Effector memory CD4-positive, alpha-beta T cell (primary cell): ENCODE measurements around the gene TXNDC16.

Source experiments
- DNase-seq, 3 donors: peaks; one replicate each; pipeline ENCODE4 v3.0.0-alpha.2; 2020
- H3K27ac ChIP-seq: 2 replicates; pipeline ENCODE4 v1.7.0; 2013; ENCODE audit warnings: mild to moderate bottlenecking, low read length, moderate library complexity; ENCODE audit not compliant: insufficient read depth, poor library complexity, severe bottlenecking
- H3K27me3 ChIP-seq: replicated peaks from 2 replicates; pipeline ENCODE4 v1.7.0; 2013; ENCODE audit warnings: mild to moderate bottlenecking, low read length; ENCODE audit not compliant: insufficient read depth, control insufficient read depth, poor library complexity, severe bottlenecking
- H3K36me3 ChIP-seq: 2 replicates; pipeline ENCODE4 v1.7.0; 2013; ENCODE audit warnings: mild to moderate bottlenecking, low read length, moderate library complexity; ENCODE audit not compliant: control insufficient read depth, insufficient read depth
- H3K4me1 ChIP-seq: 2 replicates; pipeline ENCODE4 v1.7.0; 2013; ENCODE audit warnings: low read length, mild to moderate bottlenecking; ENCODE audit not compliant: control insufficient read depth, insufficient read depth, poor library complexity, severe bottlenecking
- H3K4me3 ChIP-seq: 2 replicates; pipeline ENCODE4 v1.7.0; 2013; ENCODE audit warnings: low read length, low read depth, mild to moderate bottlenecking; ENCODE audit not compliant: insufficient read depth, poor library complexity, severe bottlenecking
- H3K9me3 ChIP-seq: 2 replicates; pipeline ENCODE4 v1.7.0; 2013; ENCODE audit warnings: mild to moderate bottlenecking, low read length, moderate library complexity; ENCODE audit not compliant: control insufficient read depth

TXNDC16 gene

GRCh38 chr14:52399921-52400595, 152.2 kb downstream of the TXNDC16 start:
- H3K4me3 ChIP-seq = no peak overlapping the region
- no peaks in the 10 kb centered on the region for H3K36me3 ChIP-seq
- H3K4me1 ChIP-seq = peaks cover 34% of the 10 kb centered on the region
- H3K27me3 ChIP-seq = no peaks in the 10 kb centered on the region
- no peaks in the 10 kb centered on the region for H3K9me3 ChIP-seq
- no peak for DNase-seq
- H3K27ac ChIP-seq = no peak overlapping the region

- Histone ChIP-seq H3K27ac (no peak overlapping the region), H3K9me3 (no peaks in the 10 kb centered on the region), H3K4me3 (no peak overlapping the region), H3K4me1 (peaks cover 34% of the 10 kb centered on the region), H3K27me3 (no peaks in the 10 kb centered on the region), H3K36me3 (no peaks in the 10 kb centered on the region)
- no peak for DNase-seq
These were observed 153.2 kb downstream of the TXNDC16 start for GRCh38 chr14:52399104-52399503.

DNA sequence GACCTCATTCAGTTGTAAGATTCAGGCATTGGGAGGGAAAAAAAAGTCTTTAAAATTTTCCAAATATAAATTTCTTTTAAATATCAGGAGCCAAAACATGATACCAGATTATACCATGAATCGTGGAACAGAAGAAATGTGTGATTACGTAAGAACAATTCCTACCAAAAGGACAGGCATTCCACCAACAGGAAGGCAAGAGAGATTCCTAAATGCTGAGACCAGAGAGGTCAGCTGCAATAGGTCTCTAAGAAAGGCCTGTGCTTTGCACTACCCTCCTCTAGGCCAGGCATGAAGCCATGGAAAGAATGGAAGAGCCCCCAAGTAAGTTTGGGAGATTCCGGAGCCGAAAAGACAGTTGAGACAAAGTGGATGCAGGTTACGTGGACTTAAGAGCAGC, 154.5 kb downstream of the TXNDC16 start:
- H3K36me3 ChIP-seq = no peaks in the 10 kb centered on the region
- no peaks in the 10 kb centered on the region for H3K9me3 ChIP-seq
- peaks cover 26% of the 10 kb centered on the region for H3K4me1 ChIP-seq
- no peaks in the 10 kb centered on the region for H3K27me3 ChIP-seq
- no peak for DNase-seq
- no peak overlapping the region for H3K4me3 ChIP-seq
- H3K27ac ChIP-seq = no peak overlapping the region

- no peaks in the 10 kb centered on the region for H3K36me3 ChIP-seq
- no peak overlapping the region for H3K4me3 ChIP-seq
- no peak for DNase-seq
- H3K27ac ChIP-seq = no peak overlapping the region
- H3K27me3 ChIP-seq = no peaks in the 10 kb centered on the region
- peaks cover 15% of the 10 kb centered on the region for H3K4me1 ChIP-seq
- no peaks in the 10 kb centered on the region for H3K9me3 ChIP-seq
These were observed 156.6 kb downstream of the TXNDC16 start for GRCh38 chr14:52395728-52396127.

- H3K9me3 ChIP-seq = no peaks in the 10 kb centered on the region
- no peak overlapping the region for H3K4me3 ChIP-seq
- no peaks in the 10 kb centered on the region for H3K4me1 ChIP-seq
- no peaks in the 10 kb centered on the region for H3K27me3 ChIP-seq
- H3K36me3 ChIP-seq = no peaks in the 10 kb centered on the region
- no peak for DNase-seq
- H3K27ac ChIP-seq = no peak overlapping the region
These were observed 160.3 kb downstream of the TXNDC16 start for GRCh38 chr14:52391881-52392615.
